ENCODE data around the gene KY.

KY gene

GRCh38 chr3:134675726-134676256, 25.0 kb upstream of the KY start:
- FAIRE-seq (no peak), DNase-seq (ENCODE audit: low spot score) (no peak)

GRCh38 chr3:134672571-134672970, 21.7 kb upstream of the KY start:
- FAIRE-seq (no peak), DNase-seq (ENCODE audit: low spot score) (no peak)

- FAIRE-seq (no peak), DNase-seq (ENCODE audit: low spot score) (no peak)
Measured at GRCh38 chr3:134667956-134668355, 17.1 kb upstream of the KY start.

- DNase-seq (ENCODE audit: low spot score) (no peak), FAIRE-seq (no peak)
Measured at GRCh38 chr3:134667406-134667805, 16.6 kb upstream of the KY start.

GRCh38 chr3:134666885-134667284, 16.1 kb upstream of the KY start:
- DNase-seq (ENCODE audit: low spot score): no peak
- no peak for FAIRE-seq

- DNase-seq (ENCODE audit: low spot score): peak; percentile 61
- FAIRE-seq: no peak
Measured at GRCh38 chr3:134666466-134666865, 15.6 kb upstream of the KY start.

GRCh38 chr3:134666052-134666451, 15.2 kb upstream of the KY start:
- DNase-seq (ENCODE audit: low spot score): no peak
- no peak for FAIRE-seq

GRCh38 chr3:134665243-134665642, 14.4 kb upstream of the KY start:
- FAIRE-seq (no peak), DNase-seq (ENCODE audit: low spot score) (no peak)

GRCh38 chr3:134663721-134664456, 13.1 kb upstream of the KY start:
- DNase-seq (ENCODE audit: low spot score) (no peak), FAIRE-seq (no peak)

- DNase-seq (ENCODE audit: low spot score) (no peak), FAIRE-seq (no peak)
Measured at GRCh38 chr3:134660046-134660441, 9.2 kb upstream of the KY start.

GRCh38 chr3:134659391-134660045, 8.7 kb upstream of the KY start:
- DNase-seq (ENCODE audit: low spot score) (no peak), FAIRE-seq (no peak)

GRCh38 chr3:134658555-134658954, 7.7 kb upstream of the KY start:
- no peak for FAIRE-seq

GRCh38 chr3:134656211-134656800, 5.5 kb upstream of the KY start:
- DNase-seq (ENCODE audit: low spot score) (no peak), FAIRE-seq (no peak)

More at GRCh38 chr3:134658555-134658954, 7.7 kb upstream of the KY start:
- no peak for DNase-seq (ENCODE audit: low spot score)

- DNase-seq (ENCODE audit: low spot score): no peak
- FAIRE-seq: no peak
Measured at GRCh38 chr3:134655706-134656105, 4.9 kb upstream of the KY start.

GRCh38 chr3:134654031-134654430, 3.2 kb upstream of the KY start:
- FAIRE-seq: no peak
- no peak for DNase-seq (ENCODE audit: low spot score)

GRCh38 chr3:134652886-134653630, 2.2 kb upstream of the KY start:
- DNase-seq (ENCODE audit: low spot score) (no peak), FAIRE-seq (no peak)

GRCh38 chr3:134652409-134652831, 1.6 kb upstream of the KY start:
- DNase-seq (ENCODE audit: low spot score): peak; percentile 60
- FAIRE-seq: no peak

GRCh38 chr3:134651347-134652041, 672 bp upstream of the KY start:
- FAIRE-seq (no peak), DNase-seq (ENCODE audit: low spot score) (peak; percentile 26)

GRCh38 chr3:134649106-134649705, 1.6 kb downstream of the KY start:
- FAIRE-seq: no peak

GRCh38 chr3:134647902-134648760, 2.7 kb downstream of the KY start:
- no peak for DNase-seq (ENCODE audit: low spot score)
- no peak for FAIRE-seq

More at GRCh38 chr3:134649106-134649705, 1.6 kb downstream of the KY start:
- DNase-seq (ENCODE audit: low spot score): no peak
